Measurements from ENCODE around the gene HTT.

DNA sequence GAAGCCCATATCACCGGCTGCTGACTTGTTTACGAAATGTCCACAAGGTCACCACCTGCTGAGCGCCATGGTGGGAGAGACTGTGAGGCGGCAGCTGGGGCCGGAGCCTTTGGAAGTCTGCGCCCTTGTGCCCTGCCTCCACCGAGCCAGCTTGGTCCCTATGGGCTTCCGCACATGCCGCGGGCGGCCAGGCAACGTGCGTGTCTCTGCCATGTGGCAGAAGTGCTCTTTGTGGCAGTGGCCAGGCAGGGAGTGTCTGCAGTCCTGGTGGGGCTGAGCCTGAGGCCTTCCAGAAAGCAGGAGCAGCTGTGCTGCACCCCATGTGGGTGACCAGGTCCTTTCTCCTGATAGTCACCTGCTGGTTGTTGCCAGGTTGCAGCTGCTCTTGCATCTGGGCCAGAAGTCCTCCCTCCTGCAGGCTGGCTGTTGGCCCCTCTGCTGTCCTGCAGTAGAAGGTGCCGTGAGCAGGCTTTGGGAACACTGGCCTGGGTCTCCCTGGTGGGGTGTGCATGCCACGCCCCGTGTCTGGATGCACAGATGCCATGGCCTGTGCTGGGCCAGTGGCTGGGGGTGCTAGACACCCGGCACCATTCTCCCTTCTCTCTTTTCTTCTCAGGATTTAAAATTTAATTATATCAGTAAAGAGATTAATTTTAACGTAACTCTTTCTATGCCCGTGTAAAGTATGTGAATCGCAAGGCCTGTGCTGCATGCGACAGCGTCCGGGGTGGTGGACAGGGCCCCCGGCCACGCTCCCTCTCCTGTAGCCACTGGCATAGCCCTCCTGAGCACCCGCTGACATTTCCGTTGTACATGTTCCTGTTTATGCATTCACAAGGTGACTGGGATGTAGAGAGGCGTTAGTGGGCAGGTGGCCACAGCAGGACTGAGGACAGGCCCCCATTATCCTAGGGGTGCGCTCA, 165.8 kb downstream of the HTT start:
- no peak for TF ChIP-seq TAF1 (IDR thresholded peaks at IDR 0.05; ENCODE audit: low read depth)
- TF ChIP-seq, protein P1, sequence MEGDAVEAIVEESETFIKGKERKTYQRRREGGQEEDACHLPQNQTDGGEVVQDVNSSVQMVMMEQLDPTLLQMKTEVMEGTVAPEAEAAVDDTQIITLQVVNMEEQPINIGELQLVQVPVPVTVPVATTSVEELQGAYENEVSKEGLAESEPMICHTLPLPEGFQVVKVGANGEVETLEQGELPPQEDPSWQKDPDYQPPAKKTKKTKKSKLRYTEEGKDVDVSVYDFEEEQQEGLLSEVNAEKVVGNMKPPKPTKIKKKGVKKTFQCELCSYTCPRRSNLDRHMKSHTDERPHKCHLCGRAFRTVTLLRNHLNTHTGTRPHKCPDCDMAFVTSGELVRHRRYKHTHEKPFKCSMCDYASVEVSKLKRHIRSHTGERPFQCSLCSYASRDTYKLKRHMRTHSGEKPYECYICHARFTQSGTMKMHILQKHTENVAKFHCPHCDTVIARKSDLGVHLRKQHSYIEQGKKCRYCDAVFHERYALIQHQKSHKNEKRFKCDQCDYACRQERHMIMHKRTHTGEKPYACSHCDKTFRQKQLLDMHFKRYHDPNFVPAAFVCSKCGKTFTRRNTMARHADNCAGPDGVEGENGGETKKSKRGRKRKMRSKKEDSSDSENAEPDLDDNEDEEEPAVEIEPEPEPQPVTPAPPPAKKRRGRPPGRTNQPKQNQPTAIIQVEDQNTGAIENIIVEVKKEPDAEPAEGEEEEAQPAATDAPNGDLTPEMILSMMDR (IDR thresholded peaks at IDR 0.05; ENCODE audit: poor library complexity, severe bottlenecking) = no peak
